GM12878 (cell line): Measurements from ENCODE around the gene FNDC11. TPM values are rescaled to one million over a fixed set of nuclear protein-coding genes. Genes with fewer than 3 reads are reported as not detected.
A peak's percentile ranks its signal among the peaks of the same experiment; 100 is the strongest.

Experiments
- ATAC-seq: fragments of 200-7000 bp; cut with Tn5 transposase; 3 replicates; pipeline ENCODE4 v1.9.1; 2020; ENCODE audit warnings: mild to moderate bottlenecking, moderate library complexity
- BruUV-seq: library from RNA; stranded (reverse); fragments of 400-500 nt; replicated peaks from 2 replicates; lab custom pipeline; 2021; lab: Mats Ljungman, UMichigan
- CTCF ChIA-PET: fragments of 300-600 bp; sonication (Branson Sonifier 250); formaldehyde crosslinking; extraction: SDS; loops from one replicate; lab custom pipeline; 2021; ENCODE audit warnings: inconsistent platforms; lab: Yijun Ruan, JAX
- POLR2A ChIA-PET: fragments of 350-600 bp; formaldehyde crosslinking; extraction: SDS; loops from one replicate; lab custom pipeline; 2021; ENCODE audit warnings: inconsistent platforms; lab: Charles Lee
- RAD21 ChIA-PET: fragments of 300-600 bp; sonication (Branson Sonifier 250); formaldehyde crosslinking; loops from one replicate; lab custom pipeline; 2023; ENCODE audit warnings: antibody characterized with exemption; ENCODE audit not compliant: unreplicated experiment; lab: Charles Lee
- SMC1A ChIA-PET: fragments of 300-600 bp; sonication (Branson Sonifier 250); formaldehyde crosslinking; loops from one replicate; lab custom pipeline; 2023; ENCODE audit not compliant: unreplicated experiment, uncharacterized antibody; lab: Charles Lee
- DNase-seq: peaks from one replicate; pipeline ENCODE4 v3.0.0-alpha.2; 2011; ENCODE audit warnings: low read depth, low spot score
- FAIRE-seq: peaks from 3 replicates; lab custom pipeline; 2011; peaks lifted over from hg19 to GRCh38; lab: Jason Lieb, UNC
- H2AFZ ChIP-seq: 2 replicates; pipeline ENCODE4 v1.6.0; 2011; ENCODE audit warnings: low read depth, low read length, control low read depth; ENCODE audit not compliant: control insufficient read depth
- H3K27ac ChIP-seq: 2 replicates; pipeline ENCODE4 v1.5.1; 2011; ENCODE audit warnings: control low read depth; ENCODE audit not compliant: control insufficient read depth, insufficient read depth
- H3K27me3 ChIP-seq, 2 experiments: replicated peaks in 1 of 2; 2 replicates each; pipeline versions ENCODE4 v1.6.0 to v1.6.1; 2011; ENCODE audit warnings: low read length in 1 of 2; ENCODE audit not compliant: control insufficient read depth in 2 of 2, insufficient read depth in 2 of 2
- H3K36me3 ChIP-seq, 2 experiments: 2 replicates each; pipeline ENCODE4 v1.5.1; 2011; ENCODE audit warnings: low read length in 1 of 2; ENCODE audit not compliant: control insufficient read depth in 2 of 2, insufficient read depth in 2 of 2
- H3K4me1 ChIP-seq: 2 replicates; pipeline ENCODE4 v1.6.1; 2011; ENCODE audit warnings: mild to moderate bottlenecking, low read length, moderate library complexity, mixed read lengths; ENCODE audit not compliant: control insufficient read depth, insufficient read depth
- H3K4me2 ChIP-seq: 2 replicates; pipeline ENCODE4 v1.6.0; 2011; ENCODE audit warnings: control low read depth; ENCODE audit not compliant: control insufficient read depth, insufficient read depth
- H3K4me3 ChIP-seq: fragments of 200-600 bp; sonication (generic); 2 replicates; pipeline ENCODE4 v1.5.1; 2016
- H3K79me2 ChIP-seq: 2 replicates; pipeline ENCODE4 v1.6.0; 2011; ENCODE audit warnings: low read length; ENCODE audit not compliant: control insufficient read depth, insufficient read depth
- H3K9ac ChIP-seq: 2 replicates; pipeline ENCODE4 v1.8.0; 2011; ENCODE audit warnings: low read length, control low read depth, mixed read lengths; ENCODE audit not compliant: control insufficient read depth, insufficient read depth
- H3K9me3 ChIP-seq: replicated peaks from 3 replicates; pipeline ENCODE4 v1.5.1; 2011; ENCODE audit warnings: mild to moderate bottlenecking, low read length; ENCODE audit not compliant: control insufficient read depth, insufficient read depth
- H4K20me1 ChIP-seq: 2 replicates; pipeline ENCODE4 v1.6.0; 2011; ENCODE audit not compliant: control insufficient read depth, insufficient read depth
- NR2F1 ChIP-seq: fragments of 450-650 bp; conservative IDR thresholded peaks from 2 replicates; pipeline ENCODE4 v1.6.1; 2017; ENCODE audit warnings: mild to moderate bottlenecking
- TCF3 ChIP-seq: IDR thresholded peaks from 2 replicates; pipeline ENCODE4 v1.6.1; 2012; ENCODE audit warnings: low read depth, mild to moderate bottlenecking, low read length, borderline replicate concordance; ENCODE audit not compliant: insufficient read depth
- ZNF207 ChIP-seq: fragments of 450-650 bp; IDR thresholded peaks from 2 replicates; pipeline ENCODE4 v1.6.1; 2014; ENCODE audit warnings: antibody characterized with exemption, mild to moderate bottlenecking, borderline replicate concordance
- WGBS: methylation state at CpG from one replicate; pipeline ENCODE4 v1.1.6; 2016; ENCODE audit warnings: low lambda C conversion rate; ENCODE audit not compliant: insufficient replicate concordance, insufficient coverage; ENCODE audit errors: missing lambda C conversion rate; 5-methylcytosine and 5-hydroxymethylcytosine counted together
- in situ Hi-C: fragments of 300-500 bp; cut with MboI; formaldehyde crosslinking; loops from 9 replicates; pipeline ENCODE4 v1.14.3; 2018; ENCODE audit warnings: mixed read lengths
- intact Hi-C: fragments of 100-400 bp; cut with micrococcal nuclease; formaldehyde crosslinking; loops from one replicate; pipeline ENCODE4 v1.14.2; 2022; ENCODE audit not compliant: unreplicated experiment
- polyA plus RNA-seq, 11 experiments: library from polyadenylated mRNA; depleted of rRNA in 4 of 11; unstranded in 6 of 11; stranded (reverse) in 5 of 11; fragments of >200 nt; fragmentation: Nextera tagmentation in 4 of 11; fragmentation: Illumina TruSeq in 1 of 11; extraction: Ambion mirVana in 4 of 11; extraction: Trizol in 1 of 11; gene quantifications; 1 replicate in 1 of 11; 2 replicates in 10 of 11; pipeline versions ENCODE4 v1.2.1 to v1.2.3, GENCODE V29; 2011 to 2016; ENCODE audit warnings: inconsistent platforms in 2 of 11, missing spikeins in 2 of 11, low read depth in 1 of 11
- total RNA-seq, 4 experiments: library from RNA; depleted of rRNA in 3 of 4; stranded (reverse); fragments of >200 nt in 3 of 4; fragmentation: Illumina TruSeq in 1 of 4; extraction: Trizol in 1 of 4; gene quantifications; 2 replicates each; pipeline versions ENCODE4 v1.2.1 to v1.2.3, GENCODE V29; 2013 to 2021
- TF ChIP-seq, protein P1 (sequence below): IDR thresholded peaks from 2 replicates; pipeline ENCODE4 v1.6.1; 2011; ENCODE audit warnings: borderline replicate concordance, low read depth, mild to moderate bottlenecking, moderate library complexity, low read length; ENCODE audit not compliant: insufficient read depth, poor library complexity, severe bottlenecking
- TF ChIP-seq, protein P2 (sequence below): IDR thresholded peaks from 2 replicates; pipeline ENCODE4 v1.6.1; 2011; ENCODE audit warnings: mild to moderate bottlenecking, low read depth, low read length, moderate library complexity; ENCODE audit not compliant: insufficient replicate concordance

FNDC11 gene
- total and polyA plus RNA-seq, 10 of the 15 experiments (the other 5 are each of a cell fraction or from before 2014, with no cell fraction given): 0.09 to 0.72 (median 0.34) TPM; not detected in 2

- Histone ChIP-seq H2AFZ (no peak overlapping the region), H3K4me3 (no peak overlapping the region), H3K9ac (no peak overlapping the region), H3K36me3 (no peaks in the 10 kb centered on the region), H3K4me1 (peaks cover 14% of the 10 kb centered on the region), H3K27me3 (no peaks in the 10 kb centered on the region), H4K20me1 (no peaks in the 10 kb centered on the region), H3K79me2 (no peaks in the 10 kb centered on the region), H3K4me2 (no peak overlapping the region), H3K27ac (no peak overlapping the region), H3K9me3 (no peaks in the 10 kb centered on the region)
- TF ChIP-seq, protein P1, sequence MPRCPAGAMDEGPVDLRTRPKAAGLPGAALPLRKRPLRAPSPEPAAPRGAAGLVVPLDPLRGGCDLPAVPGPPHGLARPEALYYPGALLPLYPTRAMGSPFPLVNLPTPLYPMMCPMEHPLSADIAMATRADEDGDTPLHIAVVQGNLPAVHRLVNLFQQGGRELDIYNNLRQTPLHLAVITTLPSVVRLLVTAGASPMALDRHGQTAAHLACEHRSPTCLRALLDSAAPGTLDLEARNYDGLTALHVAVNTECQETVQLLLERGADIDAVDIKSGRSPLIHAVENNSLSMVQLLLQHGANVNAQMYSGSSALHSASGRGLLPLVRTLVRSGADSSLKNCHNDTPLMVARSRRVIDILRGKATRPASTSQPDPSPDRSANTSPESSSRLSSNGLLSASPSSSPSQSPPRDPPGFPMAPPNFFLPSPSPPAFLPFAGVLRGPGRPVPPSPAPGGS: peak; percentile 86
- peak; percentile 76; the same call in 1 of the 2 replicates for TF ChIP-seq TCF3
- 0 out of 2 replicates have a peak, but pooled peaks have one; percentile 19 for TF ChIP-seq NR2F1
- no peak for TF ChIP-seq ZNF207
- TF ChIP-seq, protein P2, sequence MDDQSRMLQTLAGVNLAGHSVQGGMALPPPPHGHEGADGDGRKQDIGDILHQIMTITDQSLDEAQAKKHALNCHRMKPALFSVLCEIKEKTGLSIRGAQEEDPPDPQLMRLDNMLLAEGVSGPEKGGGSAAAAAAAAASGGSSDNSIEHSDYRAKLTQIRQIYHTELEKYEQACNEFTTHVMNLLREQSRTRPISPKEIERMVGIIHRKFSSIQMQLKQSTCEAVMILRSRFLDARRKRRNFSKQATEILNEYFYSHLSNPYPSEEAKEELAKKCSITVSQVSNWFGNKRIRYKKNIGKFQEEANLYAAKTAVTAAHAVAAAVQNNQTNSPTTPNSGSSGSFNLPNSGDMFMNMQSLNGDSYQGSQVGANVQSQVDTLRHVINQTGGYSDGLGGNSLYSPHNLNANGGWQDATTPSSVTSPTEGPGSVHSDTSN: peak; percentile 9
- no TSS peak for BruUV-seq
- intact Hi-C loops: loop anchor here (5.0 kb wide), 4 partner anchors 92 to 587 kb away; partner anchors contain the start of gene GMEB2
- DNase-seq (no peak), FAIRE-seq (no peak), ATAC-seq (no peak)
- in situ Hi-C loops: no loop called here
- ChIA-PET SMC1A (interaction anchor here (0.6 kb wide), 1 partner anchor 8 kb away, joined by 3 read pairs; no protein-coding TSS in a partner anchor), RAD21 (no interaction called here), POLR2A (no interaction called here), CTCF (interaction anchor here (0.8 kb wide), 1 partner anchor 38 kb away, joined by 3 read pairs; no protein-coding TSS in a partner anchor)
- 60% methylated on average over 39 of the region's 49 CpGs for WGBS
These were observed 18.9 kb upstream of the FNDC11 start for GRCh38 chr20:63534831-63535651.
